MM.1S (cell line): ENCODE data around the gene KDM4C.

Experiments used
- DNase-seq: peaks from one replicate; pipeline ENCODE4 v3.0.0-alpha.2; 2015
- H2AFZ ChIP-seq: fragments of 300-600 bp; sonication (generic); 2 replicates; pipeline ENCODE4 v1.6.0; 2016; ENCODE audit warnings: antibody characterized with exemption, low read length
- H3F3A ChIP-seq: fragments of 300-600 bp; sonication (generic); 2 replicates; pipeline ENCODE4 v1.6.1; 2016; ENCODE audit warnings: mild to moderate bottlenecking, antibody characterized with exemption, low read length, moderate library complexity, mixed read lengths; ENCODE audit not compliant: insufficient read depth
- H3K27ac ChIP-seq: fragments of 300-600 bp; sonication (generic); 2 replicates; pipeline ENCODE4 v1.5.1; 2016; ENCODE audit warnings: mild to moderate bottlenecking, low read length
- H3K27me3 ChIP-seq: fragments of 300-600 bp; sonication (generic); replicated peaks from 2 replicates; pipeline ENCODE4 v1.6.0; 2016; ENCODE audit warnings: low read length; ENCODE audit not compliant: insufficient read depth
- H3K36me3 ChIP-seq: fragments of 300-600 bp; sonication (generic); replicated peaks from 2 replicates; pipeline ENCODE4 v1.6.1; 2016; ENCODE audit warnings: mild to moderate bottlenecking, low read length, mixed read lengths; ENCODE audit not compliant: insufficient read depth
- H3K4me1 ChIP-seq: fragments of 300-600 bp; sonication (generic); 2 replicates; pipeline ENCODE4 v1.6.1; 2016; ENCODE audit warnings: low read length, mixed read lengths
- H3K4me2 ChIP-seq: fragments of 300-600 bp; sonication (generic); 2 replicates; pipeline ENCODE4 v1.6.0; 2016; ENCODE audit warnings: low read depth, low read length
- H3K4me3 ChIP-seq: fragments of 300-600 bp; sonication (generic); 2 replicates; pipeline ENCODE4 v1.5.1; 2016; ENCODE audit warnings: low read length, mixed read lengths
- H3K79me2 ChIP-seq: fragments of 300-600 bp; sonication (generic); 2 replicates; pipeline ENCODE4 v1.6.1; 2016; ENCODE audit warnings: mixed run types, low read length, mixed read lengths
- H3K9ac ChIP-seq: fragments of 300-600 bp; sonication (generic); 2 replicates; pipeline ENCODE4 v1.6.1; 2016; ENCODE audit warnings: low read length, mixed read lengths
- H3K9me2 ChIP-seq: fragments of 300-600 bp; sonication (generic); replicated peaks from 2 replicates; pipeline ENCODE4 v1.6.1; 2016; ENCODE audit warnings: mild to moderate bottlenecking, low read length, mixed read lengths; ENCODE audit not compliant: insufficient read depth
- H3K9me3 ChIP-seq: fragments of 300-600 bp; sonication (generic); replicated peaks from 2 replicates; pipeline ENCODE4 v1.6.1; 2016; ENCODE audit warnings: mild to moderate bottlenecking, low read length, mixed read lengths; ENCODE audit not compliant: insufficient read depth
- H4K20me1 ChIP-seq: fragments of 300-600 bp; sonication (generic); 2 replicates; pipeline ENCODE4 v1.6.1; 2016; ENCODE audit warnings: mild to moderate bottlenecking, low read length, moderate library complexity, mixed read lengths; ENCODE audit not compliant: insufficient read depth
- CTCF ChIP-seq: fragments of 300-600 bp; sonication (generic); IDR thresholded peaks from 2 replicates; pipeline ENCODE4 v1.5.1; 2016; ENCODE audit warnings: antibody characterized with exemption, low read length, mixed read lengths
- EZH2 ChIP-seq: fragments of 300-600 bp; sonication (generic); optimal IDR thresholded peaks from 2 replicates; pipeline ENCODE3; 2017; ENCODE audit warnings: low read depth, mild to moderate bottlenecking, antibody characterized with exemption, low read length, mixed read lengths
- EZH2phosphoT487 ChIP-seq: fragments of 300-600 bp; sonication (generic); IDR thresholded peaks from 2 replicates; pipeline ENCODE4 v1.6.1; 2018; ENCODE audit warnings: antibody characterized with exemption, low read length

The KDM4C gene

DNA sequence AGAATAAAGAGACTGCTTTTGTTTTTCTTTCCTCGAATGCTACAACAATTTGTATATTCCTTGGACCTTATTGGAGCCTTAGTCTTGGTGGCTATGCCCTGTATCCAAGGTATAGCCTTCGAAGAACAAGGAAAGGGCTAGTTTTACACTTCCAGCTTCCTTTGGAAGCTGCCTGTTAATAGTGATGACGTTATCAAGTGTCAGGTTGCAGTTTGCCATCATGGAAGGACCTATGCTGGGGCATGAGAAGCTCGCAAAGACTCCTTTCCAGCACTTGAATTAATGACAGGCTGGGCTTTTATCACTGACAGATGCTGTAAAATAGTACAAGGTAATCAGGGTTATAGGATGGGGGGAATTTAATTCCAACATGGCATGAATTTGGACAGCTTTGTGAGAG, 157.9 kb downstream of the KDM4C start:
- H2AFZ ChIP-seq: no peak overlapping the region
- no peak overlapping the region for H3K4me3 ChIP-seq
- DNase-seq: no peak
- TF ChIP-seq CTCF: no peak
- TF ChIP-seq EZH2phosphoT487: no peak
- no peak for TF ChIP-seq EZH2
- H3K27ac ChIP-seq: no peak overlapping the region
- H3K36me3 ChIP-seq: no peaks in the 10 kb centered on the region
- H4K20me1 ChIP-seq: no peaks in the 10 kb centered on the region
- no peaks in the 10 kb centered on the region for H3K9me3 ChIP-seq
- H3K9ac ChIP-seq: no peak overlapping the region
- no peaks in the 10 kb centered on the region for H3K27me3 ChIP-seq
- H3K79me2 ChIP-seq: no peaks in the 10 kb centered on the region
- H3K4me2 ChIP-seq: no peak overlapping the region
- no peaks in the 10 kb centered on the region for H3K9me2 ChIP-seq
- H3K4me1 ChIP-seq: 0 out of 2 replicates have a peak, but pooled peaks cover 4% of the 10 kb centered on the region
- H3F3A ChIP-seq: no peaks in the 10 kb centered on the region

GRCh38 chr9:6917162-6917561, 159.4 kb downstream of the KDM4C start:
- H3K9me3 ChIP-seq: no peaks in the 10 kb centered on the region
- H3F3A ChIP-seq: no peaks in the 10 kb centered on the region
- no peaks in the 10 kb centered on the region for H4K20me1 ChIP-seq
- H3K4me3 ChIP-seq: no peak overlapping the region
- no peak overlapping the region for H2AFZ ChIP-seq
- peak; percentile 16 for DNase-seq
- H3K79me2 ChIP-seq: no peaks in the 10 kb centered on the region
- TF ChIP-seq EZH2 (no peak), CTCF (no peak), EZH2phosphoT487 (no peak)
- no peak overlapping the region for H3K9ac ChIP-seq
- 0 out of 2 replicates have a peak, but pooled peaks cover 4% of the 10 kb centered on the region for H3K4me1 ChIP-seq
- H3K9me2 ChIP-seq: no peaks in the 10 kb centered on the region
- H3K27me3 ChIP-seq: no peaks in the 10 kb centered on the region
- no peaks in the 10 kb centered on the region for H3K36me3 ChIP-seq
- no peak overlapping the region for H3K4me2 ChIP-seq
- no peak overlapping the region for H3K27ac ChIP-seq

- H3K27me3 ChIP-seq: no peaks in the 10 kb centered on the region
- H2AFZ ChIP-seq: no peak overlapping the region
- H3K4me2 ChIP-seq: no peak overlapping the region
- H3K36me3 ChIP-seq: no peaks in the 10 kb centered on the region
- H3K79me2 ChIP-seq: no peaks in the 10 kb centered on the region
- H3K27ac ChIP-seq: no peak overlapping the region
- no peak overlapping the region for H3K9ac ChIP-seq
- no peaks in the 10 kb centered on the region for H4K20me1 ChIP-seq
- H3K9me2 ChIP-seq: no peaks in the 10 kb centered on the region
- 0 out of 2 replicates have a peak, but pooled peaks cover 4% of the 10 kb centered on the region for H3K4me1 ChIP-seq
- no peak for DNase-seq
- no peaks in the 10 kb centered on the region for H3F3A ChIP-seq
- H3K9me3 ChIP-seq: no peaks in the 10 kb centered on the region
- H3K4me3 ChIP-seq: no peak overlapping the region
- TF ChIP-seq EZH2 (no peak), CTCF (no peak), EZH2phosphoT487 (no peak)
Measured at GRCh38 chr9:6920041-6920440, 162.3 kb downstream of the KDM4C start.
